GM18873 (cell line): Measurements from ENCODE around the gene SPEF1.
A peak's percentile ranks its signal among the peaks of the same experiment; 100 is the strongest.

Experiments
- ATAC-seq: cut with Tn5 transposase; IDR thresholded peaks from one replicate; pipeline ENCODE4 v1.9.1; 2021; ENCODE audit warnings: mild to moderate bottlenecking, moderate library complexity, moderate number of reproducible peaks; ENCODE audit not compliant: unreplicated experiment, low FRiP score

Gene SPEF1

DNA sequence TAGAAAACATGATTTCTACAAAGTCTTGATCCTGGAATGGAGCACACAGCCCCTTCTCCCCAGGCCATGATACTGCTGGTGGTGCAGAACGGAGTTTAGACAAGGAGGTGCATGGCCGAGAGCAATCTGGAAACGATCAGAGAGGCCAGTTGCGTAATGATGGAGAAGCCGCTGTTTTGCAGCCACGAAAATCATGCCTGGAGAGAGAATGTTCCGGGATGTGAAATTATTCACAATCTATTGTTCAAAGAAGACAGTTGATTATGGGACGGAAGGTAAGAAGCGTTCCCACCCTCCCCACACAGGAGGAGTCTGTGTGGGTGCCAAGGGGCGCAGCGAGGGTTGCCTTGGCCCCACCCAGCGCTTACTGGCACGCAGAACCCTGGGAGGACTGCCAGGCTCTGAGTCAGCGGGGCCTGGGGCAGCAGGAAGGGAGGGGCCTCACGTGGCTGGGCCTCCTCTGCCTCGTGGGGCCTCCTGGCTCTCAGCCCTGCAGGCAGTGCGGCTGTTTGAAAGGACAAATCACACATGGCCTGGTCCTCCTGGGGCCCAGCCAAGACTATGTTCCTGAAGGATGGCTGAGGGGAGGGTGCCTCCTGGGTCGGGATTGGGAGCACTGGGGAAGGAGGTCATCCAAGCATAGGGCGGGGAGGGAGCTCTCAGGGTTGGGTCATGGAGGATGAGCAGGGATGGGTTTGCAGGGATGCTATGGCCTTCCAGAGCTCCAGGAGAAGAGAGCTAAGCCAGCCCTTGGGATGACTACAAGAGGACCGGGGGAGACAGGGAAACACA is 30.4 kb upstream of the SPEF1 start:
- no peak for ATAC-seq

DNA sequence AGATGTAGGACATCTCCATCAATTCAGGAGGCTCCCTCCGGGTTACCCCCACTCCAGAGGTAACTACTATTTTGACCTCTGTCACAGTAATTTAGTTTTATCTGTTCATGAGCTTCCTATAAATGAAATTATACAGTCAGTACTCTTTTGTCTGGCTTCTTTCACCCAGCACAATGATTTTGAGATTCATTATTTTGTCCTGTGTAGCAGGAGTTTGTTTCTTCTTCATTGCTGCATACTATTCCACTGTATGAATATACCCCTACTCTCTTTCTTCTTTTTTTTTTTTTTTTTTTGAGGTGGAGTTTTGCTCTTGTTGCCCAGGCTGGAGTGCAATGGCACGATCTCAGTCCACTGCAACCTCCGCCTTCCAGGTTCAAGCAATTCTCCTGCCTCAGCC is 27.3 kb upstream of the SPEF1 start:
- no peak for ATAC-seq

DNA sequence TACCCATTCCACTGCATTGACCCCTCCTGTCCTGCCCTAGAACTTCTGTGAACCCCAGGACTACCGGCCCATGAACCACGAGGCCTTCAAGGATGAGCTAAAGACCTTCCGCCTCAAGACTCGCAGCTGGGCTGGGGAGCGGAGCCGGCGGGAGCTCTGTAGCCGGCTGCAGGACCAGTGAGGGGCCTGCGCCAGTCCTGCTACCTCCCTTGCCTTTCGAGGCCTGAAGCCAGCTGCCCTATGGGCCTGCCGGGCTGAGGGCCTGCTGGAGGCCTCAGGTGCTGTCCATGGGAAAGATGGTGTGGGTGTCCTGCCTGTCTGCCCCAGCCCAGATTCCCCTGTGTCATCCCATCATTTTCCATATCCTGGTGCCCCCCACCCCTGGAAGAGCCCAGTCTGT is 23.5 kb upstream of the SPEF1 start:
- no peak for ATAC-seq

DNA sequence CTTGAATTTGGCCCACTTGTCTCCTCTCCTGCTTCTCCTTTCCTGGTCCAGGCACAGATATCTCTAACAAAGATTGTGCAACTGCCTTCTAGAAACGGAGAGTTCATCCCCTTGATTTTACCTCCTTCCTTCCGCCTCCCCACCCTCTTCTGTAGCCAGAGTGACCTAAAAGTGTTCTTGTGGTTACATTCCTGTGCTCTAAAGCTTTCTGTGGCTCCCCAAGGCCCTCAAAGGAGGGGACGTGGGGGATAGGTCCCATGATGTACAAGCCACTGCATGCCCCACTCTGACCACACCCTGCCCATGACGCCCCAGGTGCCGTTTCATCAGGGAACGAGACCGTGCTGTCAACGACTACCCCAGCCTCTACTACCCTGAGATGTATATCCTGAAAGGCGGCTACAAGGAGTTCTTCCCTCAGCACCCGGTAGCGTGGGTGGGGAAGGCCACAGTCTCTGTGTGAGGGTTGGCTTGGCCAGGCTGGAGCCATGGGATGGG is 23.1 kb upstream of the SPEF1 start:
- ATAC-seq = no peak

DNA sequence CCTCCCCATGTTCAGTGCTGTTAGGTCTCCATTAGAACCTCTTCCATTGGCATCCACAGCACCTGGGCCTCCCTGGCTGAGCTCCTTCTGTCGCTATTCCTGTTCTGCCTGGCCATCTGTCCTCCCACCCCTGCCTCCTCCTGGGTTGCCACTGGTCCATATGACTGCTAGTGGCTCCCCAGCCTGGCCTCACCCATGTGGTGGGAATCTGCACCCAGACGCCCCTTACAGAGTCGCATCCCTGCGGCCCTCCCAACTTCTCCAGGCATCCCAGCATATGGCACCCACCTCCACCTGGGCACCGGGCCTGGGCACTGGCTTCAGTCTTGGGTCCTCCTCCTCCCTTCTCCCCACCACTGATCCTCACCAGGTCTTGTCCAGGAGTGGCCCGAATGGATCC is 22.6 kb upstream of the SPEF1 start:
- no peak for ATAC-seq

DNA sequence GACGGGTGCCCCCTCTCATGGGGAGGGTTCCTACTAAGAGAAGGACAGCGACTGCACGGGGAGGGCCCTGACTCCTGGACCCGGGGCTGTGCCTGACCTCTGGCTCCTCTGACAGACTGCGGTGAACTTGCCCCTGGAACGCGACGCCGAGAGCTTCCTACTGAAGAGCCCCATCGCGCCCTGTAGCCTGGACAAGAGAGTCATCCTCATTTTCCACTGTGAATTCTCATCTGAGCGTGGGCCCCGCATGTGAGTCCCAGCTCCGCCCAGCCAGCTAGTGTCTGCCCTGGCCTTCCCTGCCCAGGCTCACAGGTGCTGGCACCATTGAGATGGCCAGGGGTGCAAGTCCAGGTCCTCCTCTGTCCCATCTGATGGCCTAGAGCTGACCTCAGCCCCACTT is 22.0 kb upstream of the SPEF1 start:
- ATAC-seq = no peak

DNA sequence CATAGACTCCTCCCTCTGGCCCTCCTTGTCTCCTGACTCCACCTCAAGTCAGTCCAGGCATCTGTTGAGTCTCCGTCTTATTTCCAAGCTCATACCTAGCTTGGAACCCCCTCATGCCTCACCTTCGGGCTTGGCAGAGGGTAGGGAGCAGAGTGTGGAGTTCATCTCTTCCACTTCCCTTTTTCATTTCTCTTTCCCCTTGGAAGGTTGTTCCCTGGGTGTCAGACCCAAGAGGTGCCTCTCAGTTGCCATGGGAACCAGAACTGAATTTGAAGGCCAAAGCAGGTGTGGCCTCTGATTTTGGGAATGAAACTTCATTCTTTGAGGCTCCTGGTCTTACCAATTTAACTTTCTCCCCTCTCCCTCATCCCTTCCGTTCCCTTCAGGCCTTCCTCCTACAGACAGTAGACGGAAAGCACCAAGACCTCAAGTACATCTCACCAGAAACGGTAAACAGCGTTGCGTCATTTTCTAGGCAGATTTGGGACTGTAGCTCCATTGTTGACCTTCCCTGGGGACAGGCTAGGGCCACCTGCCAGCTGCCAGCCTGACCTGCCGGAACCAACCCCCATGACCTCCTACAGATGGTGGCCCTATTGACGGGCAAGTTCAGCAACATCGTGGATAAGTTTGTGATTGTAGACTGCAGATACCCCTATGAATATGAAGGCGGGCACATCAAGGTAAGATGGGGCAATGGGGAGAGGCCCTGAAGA is 21.4 kb upstream of the SPEF1 start:
- ATAC-seq = no peak

DNA sequence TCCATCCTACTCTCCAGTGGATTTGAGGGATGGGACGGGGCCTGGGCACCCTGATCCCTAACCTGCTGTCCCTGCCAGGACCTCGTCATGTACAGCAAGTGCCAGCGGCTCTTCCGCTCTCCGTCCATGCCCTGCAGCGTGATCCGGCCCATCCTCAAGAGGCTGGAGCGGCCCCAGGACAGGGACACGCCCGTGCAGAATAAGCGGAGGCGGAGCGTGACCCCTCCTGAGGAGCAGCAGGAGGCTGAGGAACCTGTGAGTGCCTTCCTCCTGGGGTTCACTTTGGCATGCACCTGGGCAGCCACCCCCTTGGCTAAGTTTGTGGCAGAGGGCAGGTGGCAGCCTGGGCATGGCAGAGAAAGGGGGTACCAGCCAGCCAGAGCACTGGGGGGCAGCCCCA is 20.6 kb upstream of the SPEF1 start:
- ATAC-seq = no peak

DNA sequence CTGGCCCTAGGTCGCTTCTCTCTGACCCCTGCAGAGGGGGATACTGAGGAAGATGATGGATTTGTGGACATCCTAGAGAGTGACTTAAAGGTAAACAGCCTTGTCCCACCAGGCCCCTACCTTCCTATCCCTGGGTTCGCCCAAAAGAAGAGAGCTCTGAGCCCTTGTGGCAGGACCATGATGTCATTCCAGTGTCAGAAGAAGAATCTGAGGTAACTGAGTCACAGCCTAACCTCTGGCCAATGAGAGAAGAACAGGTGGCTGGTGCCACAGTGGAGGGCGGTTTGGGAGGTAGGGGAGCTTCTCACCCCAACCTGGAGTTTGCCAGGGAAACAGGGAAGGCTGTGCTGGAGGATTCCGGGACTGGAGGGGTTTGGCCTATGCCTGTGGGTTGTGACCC is 20.1 kb upstream of the SPEF1 start:
- ATAC-seq = no peak

DNA sequence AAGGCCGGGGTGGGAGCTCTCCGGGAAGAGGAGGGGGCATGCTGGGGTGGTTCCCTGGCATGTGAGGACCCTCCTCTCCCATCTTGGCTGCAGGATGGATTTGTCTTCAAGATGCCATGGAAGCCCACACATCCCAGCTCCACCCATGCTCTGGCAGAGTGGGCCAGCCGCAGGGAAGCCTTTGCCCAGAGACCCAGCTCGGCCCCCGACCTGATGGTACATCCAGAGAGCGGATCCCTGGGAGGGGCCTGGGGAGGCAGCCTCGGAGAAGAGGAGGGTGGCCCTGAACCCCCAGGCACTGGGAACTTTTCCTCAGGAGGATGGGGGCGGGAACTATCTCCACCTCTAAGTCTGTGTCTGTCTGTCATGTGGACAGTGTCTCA is 19.6 kb upstream of the SPEF1 start:
- ATAC-seq = no peak

DNA sequence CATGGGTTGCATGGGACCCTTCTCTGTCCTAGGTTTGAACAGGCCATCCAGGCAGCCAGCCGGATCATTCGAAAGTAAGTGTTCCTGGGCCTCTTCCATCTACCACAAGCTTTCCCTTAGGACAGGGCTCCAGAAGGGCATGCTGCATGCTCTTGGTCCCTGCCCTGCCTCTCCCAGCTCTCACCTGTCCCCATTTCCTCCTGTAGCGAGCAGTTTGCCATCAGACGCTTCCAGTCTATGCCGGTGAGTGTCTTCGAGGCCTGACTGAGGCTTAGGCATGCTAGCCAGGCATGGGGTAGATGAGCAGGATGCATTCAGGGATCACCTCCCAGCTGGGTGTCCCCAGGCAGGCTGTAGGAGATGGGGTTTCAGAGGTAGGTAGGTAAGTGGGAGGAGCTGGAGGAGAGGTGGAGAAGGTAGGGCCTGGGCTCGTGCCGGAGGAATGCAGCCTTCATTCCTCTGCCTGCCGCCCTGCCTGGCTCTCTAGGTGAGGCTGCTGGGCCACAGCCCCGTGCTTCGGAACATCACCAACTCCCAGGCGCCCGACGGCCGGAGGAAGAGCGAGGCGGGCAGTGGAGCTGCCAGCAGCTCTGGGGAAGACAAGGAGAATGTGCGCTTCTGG is 19.1 kb upstream of the SPEF1 start:
- no peak for ATAC-seq

DNA sequence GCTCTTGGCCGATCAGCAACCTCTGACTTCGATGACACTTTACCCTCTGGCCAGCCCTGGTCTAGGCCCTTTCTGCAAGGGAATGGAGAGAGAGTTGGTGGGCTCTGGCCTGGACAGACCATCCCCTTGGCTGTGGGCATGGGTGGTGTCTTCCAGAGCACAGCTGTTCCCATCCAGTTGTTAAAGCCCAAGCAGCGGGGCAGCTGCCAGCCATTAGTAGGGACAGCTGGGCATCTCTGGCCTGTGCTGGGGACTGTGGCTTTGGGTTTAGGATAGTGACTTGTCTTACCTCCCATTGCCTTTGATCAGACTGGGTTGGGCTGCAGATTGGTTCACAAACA is 17.6 kb upstream of the SPEF1 start:
- ATAC-seq = no peak

DNA sequence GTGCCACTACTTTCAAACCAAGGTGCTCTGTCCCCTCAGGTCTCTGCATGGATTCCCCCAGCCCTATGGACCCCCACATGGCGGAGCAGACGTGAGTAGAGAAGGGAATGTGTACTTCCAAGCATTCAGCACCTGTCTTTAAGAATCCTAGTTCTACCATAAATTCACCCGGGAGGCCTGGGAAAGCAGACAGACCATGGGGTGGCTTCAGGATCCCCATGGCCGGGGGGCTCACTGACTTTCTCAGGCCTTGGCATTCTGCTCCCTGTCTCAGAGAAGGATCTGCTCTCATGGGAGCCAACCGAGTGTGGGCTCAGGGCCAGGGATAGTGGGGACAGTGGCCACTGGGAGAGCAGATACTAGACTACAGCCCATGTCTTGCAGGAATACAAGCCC is 17.1 kb upstream of the SPEF1 start:
- no peak for ATAC-seq

DNA sequence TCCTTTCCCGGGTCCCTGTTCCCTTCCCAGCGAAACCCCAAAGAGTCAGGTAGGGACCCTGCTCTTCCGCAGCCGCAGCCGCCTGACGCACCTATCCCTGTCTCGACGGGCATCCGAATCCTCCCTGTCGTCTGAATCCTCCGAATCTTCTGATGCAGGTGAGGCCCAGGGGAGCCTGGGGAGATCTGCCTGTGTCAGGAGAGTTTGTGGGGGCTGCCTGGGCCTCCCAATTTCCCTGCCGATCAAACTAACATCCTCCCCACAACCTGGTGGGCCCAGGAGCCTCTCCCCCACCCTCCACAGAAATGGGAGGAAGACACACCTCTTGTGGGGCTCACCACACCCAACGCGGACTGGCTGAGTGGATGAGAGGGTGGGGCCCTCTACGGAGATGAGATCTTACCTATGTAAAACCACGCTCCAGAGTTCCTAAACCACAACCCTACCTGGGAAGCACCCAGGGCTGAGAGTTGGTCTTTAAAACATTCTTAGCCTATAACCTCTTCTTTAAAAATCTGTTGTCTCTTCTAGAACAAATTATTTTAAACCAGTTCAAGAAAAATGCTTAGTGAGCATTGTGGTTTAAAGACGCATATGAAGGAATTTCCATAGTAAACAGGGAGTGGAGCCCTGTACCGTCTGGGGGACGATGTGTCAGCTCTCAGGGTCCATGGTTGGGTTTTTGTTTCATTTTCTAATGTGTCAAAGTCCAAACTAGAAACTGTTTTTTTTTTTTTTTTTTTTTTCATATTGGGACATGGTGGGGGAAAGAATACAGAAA is 16.5 kb upstream of the SPEF1 start:
- no peak for ATAC-seq

DNA sequence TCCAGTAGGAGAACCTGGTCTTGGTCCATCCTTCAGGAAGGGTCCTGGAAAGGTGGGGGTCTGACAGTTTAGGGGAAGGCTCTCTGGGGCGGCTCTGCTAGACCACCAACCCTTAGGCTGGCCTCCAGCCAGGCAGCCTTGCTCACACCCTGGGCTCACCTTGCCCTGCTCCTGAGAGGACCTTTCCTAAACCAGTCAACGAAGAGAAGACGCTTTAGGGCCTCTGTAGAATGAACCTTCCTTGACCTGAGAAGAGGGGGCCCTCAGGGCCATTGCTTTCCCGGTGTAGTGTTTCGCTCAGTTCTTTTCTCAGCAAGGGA is 15.9 kb upstream of the SPEF1 start:
- no peak for ATAC-seq

DNA sequence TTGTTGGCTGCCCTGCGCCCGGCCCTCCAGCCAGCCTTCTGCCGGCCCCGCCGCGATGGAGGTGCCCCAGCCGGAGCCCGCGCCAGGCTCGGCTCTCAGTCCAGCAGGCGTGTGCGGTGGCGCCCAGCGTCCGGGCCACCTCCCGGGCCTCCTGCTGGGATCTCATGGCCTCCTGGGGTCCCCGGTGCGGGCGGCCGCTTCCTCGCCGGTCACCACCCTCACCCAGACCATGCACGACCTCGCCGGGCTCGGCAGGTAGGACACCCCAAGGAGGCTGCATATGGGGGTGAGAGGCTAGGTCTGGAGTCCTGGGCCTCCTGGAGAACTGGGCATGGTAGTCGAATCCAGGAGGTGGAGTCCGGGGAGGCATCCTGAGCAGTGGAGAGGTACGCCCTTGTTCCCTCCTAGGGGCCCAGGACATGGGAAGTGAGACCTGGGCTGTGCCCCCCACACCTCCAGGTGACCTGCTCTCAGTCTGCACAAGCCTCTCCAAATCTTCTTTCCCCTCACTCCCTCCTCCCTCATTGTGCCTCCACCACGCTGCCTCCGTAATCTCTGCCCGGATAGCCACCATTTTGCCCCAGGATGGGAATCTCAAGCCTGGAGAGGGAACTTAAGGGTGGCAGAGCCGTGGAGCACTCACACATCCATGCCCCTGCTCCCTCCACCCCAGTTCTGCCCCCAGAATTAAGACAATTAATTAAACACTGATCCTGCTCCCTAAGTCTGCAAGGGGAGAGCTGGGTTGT is 15.4 kb upstream of the SPEF1 start:
- ATAC-seq = no peak

DNA sequence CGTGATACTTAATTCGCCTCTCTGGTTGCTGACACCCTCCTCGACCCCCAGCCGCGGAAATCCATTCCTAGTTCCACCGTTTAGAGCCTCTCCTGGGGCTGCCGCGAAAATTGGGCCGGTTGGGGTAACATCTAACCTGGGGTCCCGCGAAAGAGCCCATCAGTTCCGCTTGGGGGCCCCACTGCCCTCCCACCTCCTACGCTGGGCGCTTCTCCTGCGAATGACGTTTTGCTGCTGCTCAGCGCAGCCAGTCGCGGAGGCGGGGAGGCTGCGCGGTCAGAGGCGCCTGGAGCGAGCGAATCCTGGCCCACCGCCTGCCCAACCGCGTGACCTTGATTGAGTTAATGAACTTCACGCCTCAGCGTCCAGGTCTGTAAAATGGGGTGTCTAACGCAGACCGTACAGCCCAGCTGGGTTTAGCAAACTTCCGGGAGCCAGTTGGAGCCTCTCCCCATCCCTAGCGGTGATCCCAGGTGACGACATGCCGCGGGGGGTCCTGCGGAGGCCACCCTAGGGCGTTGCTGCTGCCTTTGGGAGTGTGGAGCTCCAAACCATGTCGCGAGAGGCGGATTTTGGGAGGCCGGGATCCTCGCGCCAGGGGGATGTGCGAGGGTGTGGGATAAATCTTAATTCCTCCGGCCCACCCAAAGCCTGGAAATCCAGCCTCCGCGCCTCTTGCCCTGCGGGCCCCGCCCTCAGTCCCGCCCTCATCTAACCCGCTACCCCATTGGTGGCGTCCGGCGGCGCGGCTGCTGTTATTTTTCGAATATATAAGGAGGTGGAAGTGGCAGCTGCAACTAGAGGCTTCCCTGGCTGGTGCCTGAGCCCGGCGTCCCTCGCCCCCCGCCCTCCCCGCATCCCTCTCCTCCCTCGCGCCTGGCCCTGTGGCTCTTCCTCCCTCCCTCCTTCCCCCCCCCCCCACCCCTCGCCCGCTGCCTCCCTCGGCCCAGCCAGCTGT is 14.5 kb upstream of the SPEF1 start, which contains the start of gene CDC25B:
TSS of gene CDC25B (plus strand) at position 800 of the 958 bp plus-strand sequence. CDS start 222 bp downstream, outside the sequence.
- ATAC-seq = peak; percentile 44

DNA sequence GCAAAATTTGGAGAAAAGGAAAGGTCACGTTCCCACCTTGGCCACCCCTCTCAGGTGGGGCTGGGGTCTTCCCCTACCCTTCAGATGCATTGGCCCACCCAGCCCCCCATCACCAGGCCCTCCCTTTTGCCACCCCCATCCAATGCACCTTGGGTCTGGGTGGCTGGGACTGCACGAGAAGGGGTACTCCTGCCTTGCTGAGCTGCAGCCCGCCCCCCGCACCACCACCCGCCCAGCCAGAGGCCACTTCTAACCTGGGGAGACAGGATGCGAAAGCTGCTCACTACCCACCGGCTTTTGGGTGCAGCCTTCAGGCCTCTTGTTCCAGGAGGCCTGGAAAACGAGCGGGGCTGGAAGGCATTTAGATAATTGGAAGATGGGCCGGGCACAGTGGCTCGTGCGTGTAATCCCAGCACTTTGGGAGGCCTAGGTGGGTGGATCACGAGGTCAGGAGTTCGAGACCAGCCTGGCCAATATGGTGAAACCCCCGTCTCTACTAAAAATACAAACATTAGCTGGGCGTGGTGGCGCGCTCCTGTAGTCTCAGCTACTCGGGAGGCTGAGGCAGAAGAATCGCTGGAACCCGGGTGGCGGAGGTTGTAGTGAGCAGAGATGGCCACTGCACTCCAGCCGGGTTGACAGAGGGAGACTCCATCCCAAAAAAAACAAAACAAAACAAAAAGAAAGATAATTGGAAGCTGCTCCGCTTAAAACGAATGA is 13.6 kb upstream of the SPEF1 start:
- no peak for ATAC-seq
